Measurements from ENCODE around the gene CBR4. TPM values are rescaled to one million over a fixed set of nuclear protein-coding genes. Genes with fewer than 3 reads are reported as not detected.

The CBR4 gene
- total RNA-seq, 1 experiment from 2014 or later = 33.6 TPM

- Histone ChIP-seq H3K23me2 (ENCODE audit: insufficient read length, low read depth, low read length, poor library complexity, severe bottlenecking) (no peaks in the 10 kb centered on the region), H2AFZ (ENCODE audit: low read length) (no peak overlapping the region), H2BK5ac (ENCODE audit: insufficient read length, low read length) (no peak overlapping the region), H2BK15ac (ENCODE audit: low read depth, low read length) (no peak overlapping the region), H3K56ac (ENCODE audit: insufficient read length, low read depth, low read length) (no peak overlapping the region), H3K4me1 (ENCODE audit: insufficient read depth, low read length) (no peaks in the 10 kb centered on the region), H3K27me3 (ENCODE audit: insufficient read depth, low read length) (no peaks in the 10 kb centered on the region), H3K4me2 (ENCODE audit: insufficient read depth, insufficient read length, low read length) (no peak overlapping the region), H3K9ac (ENCODE audit: extremely low read depth, insufficient read length, low read length) (no peak overlapping the region), H3T11ph (ENCODE audit: low read length) (no peak overlapping the region), H3K23ac (ENCODE audit: insufficient read length, low read depth, low read length) (no peak overlapping the region), H3K9me3 (ENCODE audit: control insufficient read depth, low read depth, low read length) (no peaks in the 10 kb centered on the region), H2BK12ac (ENCODE audit: insufficient read length, low read depth, low read length) (no peak overlapping the region), H3K14ac (ENCODE audit: insufficient read depth, low read length) (no peak overlapping the region), H3K4ac (ENCODE audit: low read depth, low read length) (no peak overlapping the region), H2BK120ac (ENCODE audit: low read depth, low read length, poor library complexity, severe bottlenecking) (no peak overlapping the region), H3K27ac (ENCODE audit: insufficient read length, low read depth, low read length) (no peak overlapping the region), H3K18ac (ENCODE audit: insufficient read length, low read depth, low read length) (no peak overlapping the region), H4K5ac (ENCODE audit: insufficient read length, low read depth, low read length) (no peak overlapping the region), H3K79me2 (ENCODE audit: insufficient read depth, low read length) (no peaks in the 10 kb centered on the region), H4K20me1 (ENCODE audit: control insufficient read depth, insufficient read depth, insufficient read length) (no peaks in the 10 kb centered on the region), H4K91ac (ENCODE audit: insufficient read length, low read depth, low read length) (no peak overlapping the region), H2BK20ac (ENCODE audit: low read depth, low read length, poor library complexity, severe bottlenecking) (no peak overlapping the region), H3K79me1 (ENCODE audit: insufficient read depth, low read depth, low read length, poor library complexity, severe bottlenecking) (no peaks in the 10 kb centered on the region), H4K8ac (replicated peaks; ENCODE audit: insufficient read length, low read depth, low read length) (no peak overlapping the region), H2AK5ac (ENCODE audit: insufficient read length, low read length) (no peak overlapping the region)
- peak overlapping the region in 1 of 3 experiments; percentile 90; a peak in 1 of 7 replicates for H3K27ac Mint-ChIP-seq
- H3K36me3 Mint-ChIP-seq (ENCODE audit: insufficient read depth in 1 of 3, low read depth in 3 of 3) = peaks cover 3 to 5% (median 5%) of the 10 kb centered on the region in 3 experiments; a peak in 4 of 7 replicates
- no peak for TF ChIP-seq CTCF (conservative IDR thresholded peaks at IDR 0.05)
- DNase-seq = no peak
- no peaks in the 10 kb centered on the region for H3K4me1 Mint-ChIP-seq
- no peak overlapping the region for H3K4me3 Mint-ChIP-seq
- H3K27me3 Mint-ChIP-seq (ENCODE audit: low read depth) = no peaks in the 10 kb centered on the region; the same call in 1 of the 2 replicates
- no CpG with 5 or more reads among the region's 8 CpGs for WGBS (ENCODE audit: extremely low coverage, insufficient read length, low lambda C conversion rate)
- H3K9me3 Mint-ChIP-seq = peaks cover 0 to 3% of the 10 kb centered on the region in 2 experiments; a peak in 2 of 5 replicates
Observed at GRCh38 chr4:169039251-169039954, 29.3 kb upstream of the CBR4 start.
